Measurements from ENCODE around the gene CFAP221.

CFAP221 gene

GRCh38 chr2:119678021-119678656 is 133.9 kb downstream of the CFAP221 start:
- H3K4me3 ChIP-seq (ENCODE audit: low read depth, low read length): no peak overlapping the region
- no peak for DNase-seq (ENCODE audit: low read depth, low spot score)
- TF ChIP-seq CTCF (IDR thresholded peaks at IDR 0.05; ENCODE audit: low read depth, low read length): no peak
- in situ Hi-C loops (cut with HindIII; ENCODE audit: low sequenced_read_pairs): no loop called here

GRCh38 chr2:119679526-119679837 is 135.2 kb downstream of the CFAP221 start:
- TF ChIP-seq CTCF (IDR thresholded peaks at IDR 0.05; ENCODE audit: low read depth, low read length): no peak
- no peak for DNase-seq (ENCODE audit: low read depth, low spot score)
- peak overlapping the region; percentile 86 for H3K4me3 ChIP-seq (ENCODE audit: low read depth, low read length)
- in situ Hi-C loops (cut with HindIII; ENCODE audit: low sequenced_read_pairs): no loop called here

GRCh38 chr2:119679846-119680245 is 135.6 kb downstream of the CFAP221 start:
- DNase-seq (ENCODE audit: low read depth, low spot score): no peak
- in situ Hi-C loops (cut with HindIII; ENCODE audit: low sequenced_read_pairs): no loop called here
- TF ChIP-seq CTCF (IDR thresholded peaks at IDR 0.05; ENCODE audit: low read depth, low read length): no peak
- H3K4me3 ChIP-seq (ENCODE audit: low read depth, low read length): peak overlapping the region; percentile 86

DNA sequence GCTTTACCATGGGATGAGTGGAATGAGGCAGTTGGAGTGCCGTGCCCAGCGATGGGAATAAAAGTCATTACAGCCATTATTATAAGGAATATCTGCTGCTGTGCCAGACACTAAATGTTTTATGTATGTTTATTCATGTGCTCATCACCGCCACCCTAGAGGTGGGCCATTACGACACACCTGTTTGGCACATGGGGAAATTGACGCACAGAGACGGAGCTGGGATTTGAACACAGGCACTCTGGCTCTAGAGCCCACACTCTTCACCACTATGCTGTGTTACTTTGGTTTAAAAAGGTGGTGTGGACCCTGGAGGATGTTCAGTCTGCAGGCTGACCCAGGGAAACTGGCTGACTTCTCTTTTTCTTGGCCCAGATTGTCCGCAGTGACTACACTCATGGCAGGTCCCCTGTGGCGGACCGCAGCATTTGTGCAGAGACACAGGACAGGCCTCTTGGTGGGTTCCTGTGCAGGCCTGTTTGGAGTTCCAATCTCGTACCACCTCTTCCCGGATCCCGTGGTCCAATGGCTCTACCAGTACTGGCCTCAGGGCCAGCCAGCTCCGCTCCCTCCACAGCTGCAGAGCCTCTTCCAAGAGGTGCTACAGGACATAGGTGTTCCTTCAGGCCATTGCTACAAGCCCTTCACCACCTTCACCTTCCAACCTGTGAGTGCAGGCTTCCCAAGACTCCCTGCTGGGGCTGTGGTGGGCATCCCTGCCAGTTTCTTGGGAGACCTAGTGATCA is 136.4 kb downstream of the CFAP221 start:
- in situ Hi-C loops (cut with HindIII; ENCODE audit: low sequenced_read_pairs): no loop called here
- no peak overlapping the region for H3K4me3 ChIP-seq (ENCODE audit: low read depth, low read length)
- no peak for DNase-seq (ENCODE audit: low read depth, low spot score)
- no peak for TF ChIP-seq CTCF (IDR thresholded peaks at IDR 0.05; ENCODE audit: low read depth, low read length)

DNA sequence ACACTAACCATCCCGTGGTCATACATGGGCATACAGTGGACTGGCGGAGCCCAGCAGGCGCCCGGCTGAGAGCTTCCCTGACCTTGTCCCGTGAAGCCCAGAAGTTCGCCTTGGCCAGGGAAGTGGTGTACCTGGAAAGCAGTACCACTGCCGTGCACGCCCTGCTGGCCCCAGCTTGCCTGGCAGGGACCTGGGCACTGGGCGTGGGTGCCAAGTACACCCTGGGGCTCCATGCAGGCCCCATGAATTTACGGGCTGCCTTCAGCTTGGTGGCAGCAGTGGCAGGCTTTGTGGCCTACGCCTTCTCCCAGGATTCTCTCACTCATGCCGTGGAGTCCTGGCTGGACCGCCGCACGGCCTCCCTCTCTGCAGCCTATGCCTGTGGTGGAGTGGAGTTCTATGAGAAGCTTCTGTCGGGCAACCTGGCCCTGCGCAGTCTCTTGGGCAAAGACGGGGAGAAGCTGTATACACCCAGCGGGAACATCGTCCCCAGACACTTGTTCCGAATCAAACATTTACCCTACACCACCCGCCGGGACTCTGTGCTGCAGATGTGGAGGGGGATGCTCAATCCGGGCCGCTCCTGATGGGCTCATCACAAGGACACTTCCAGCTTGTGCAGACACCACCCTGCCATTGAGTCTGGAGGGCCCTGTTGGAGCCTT is 137.1 kb downstream of the CFAP221 start:
- DNase-seq (ENCODE audit: low read depth, low spot score): no peak
- no peak overlapping the region for H3K4me3 ChIP-seq (ENCODE audit: low read depth, low read length)
- TF ChIP-seq CTCF (IDR thresholded peaks at IDR 0.05; ENCODE audit: low read depth, low read length): no peak
- in situ Hi-C loops (cut with HindIII; ENCODE audit: low sequenced_read_pairs): no loop called here

DNA sequence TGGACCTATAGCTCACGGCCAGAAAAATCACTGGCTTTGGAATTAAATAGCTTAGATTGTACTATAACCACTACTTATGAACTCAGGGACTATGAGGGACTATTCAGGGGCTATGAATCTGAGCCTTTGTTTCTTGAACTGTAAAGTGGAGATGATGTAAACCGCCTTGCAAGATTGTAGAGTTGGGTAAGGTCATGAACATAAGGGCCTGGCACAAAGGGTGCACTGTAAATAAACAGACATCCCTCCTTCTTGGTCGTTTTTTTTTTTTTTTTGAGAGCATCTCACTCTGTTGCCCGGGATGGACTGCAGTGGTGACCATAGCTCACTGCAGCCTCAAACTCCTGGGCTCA is 137.6 kb downstream of the CFAP221 start:
- in situ Hi-C loops (cut with HindIII; ENCODE audit: low sequenced_read_pairs): no loop called here
- H3K4me3 ChIP-seq (ENCODE audit: low read depth, low read length): no peak overlapping the region
- TF ChIP-seq CTCF (IDR thresholded peaks at IDR 0.05; ENCODE audit: low read depth, low read length): no peak
- no peak for DNase-seq (ENCODE audit: low read depth, low spot score)
